Mucosa of gallbladder (tissue), 1 donor: ENCODE results near the gene NDUFA8. TPM values are rescaled to one million over a fixed set of nuclear protein-coding genes. Genes with fewer than 3 reads are reported as not detected.
A peak's percentile ranks its signal among the peaks of the same experiment; 100 is the strongest.

Source experiments
- DNase-seq: peaks from one replicate; pipeline ENCODE4 v3.0.0-alpha.2; 2020; ENCODE audit warnings: low spot score
- total RNA-seq: library from RNA; stranded (reverse); gene quantifications from one replicate; pipeline ENCODE4 v1.2.1, GENCODE V29; 2021
- donor health status: DM: no; HTN: no; CAD: no.

NDUFA8 gene
- total RNA-seq, result 68.0 TPM

DNA sequence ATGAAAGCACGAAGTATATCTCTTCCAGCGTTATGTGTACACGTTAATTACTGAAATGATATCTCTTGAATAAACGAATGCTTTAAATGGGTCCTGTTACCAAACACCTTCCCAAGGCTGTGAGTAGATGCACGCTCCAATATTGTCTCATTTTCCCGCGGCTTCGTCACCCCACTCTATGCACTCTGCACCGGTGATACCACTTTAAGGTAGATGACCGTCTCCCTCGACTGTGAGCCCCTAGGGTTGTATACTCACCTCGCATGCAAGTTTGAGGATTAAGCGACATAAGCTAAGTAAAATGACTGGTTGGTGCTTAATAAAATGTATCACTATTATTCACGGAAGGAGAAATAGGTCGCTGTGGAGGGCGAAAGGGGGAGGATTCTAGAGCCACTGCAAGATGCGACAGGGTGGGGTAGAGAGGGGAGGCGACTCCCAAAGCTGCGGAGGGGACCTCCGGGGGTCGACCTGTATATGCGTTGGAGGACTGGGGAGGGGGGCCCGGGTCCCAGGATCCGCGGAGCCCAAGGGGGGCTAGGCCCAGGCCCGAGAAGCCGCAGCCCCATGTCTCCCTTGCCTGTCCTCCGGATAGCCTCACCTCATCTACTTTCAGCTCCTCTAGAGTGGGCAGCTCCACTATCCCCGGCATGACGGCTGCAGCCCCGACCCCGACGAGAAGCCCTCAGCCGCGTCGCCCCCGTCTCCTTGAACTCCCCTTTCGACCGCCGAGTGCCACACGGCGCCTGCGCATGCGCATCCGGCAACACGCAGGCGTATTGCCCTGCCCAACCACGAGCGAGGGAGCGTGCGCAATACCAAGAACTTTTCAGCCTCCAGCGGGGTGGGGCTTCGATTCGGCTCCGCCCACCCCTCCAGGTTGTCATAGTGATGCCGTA, at the start of gene NDUFA8, which contains the start of gene MORN5:
Gene NDUFA8 (minus strand): TSS at position 754 of the 899 bp plus-strand sequence. CDS start 102 bp downstream, at position 652.
Gene MORN5 (plus strand): TSS at position 883 of the 899 bp plus-strand sequence. CDS start 65 bp downstream, outside the sequence.
- peak; percentile 97 for DNase-seq

DNA sequence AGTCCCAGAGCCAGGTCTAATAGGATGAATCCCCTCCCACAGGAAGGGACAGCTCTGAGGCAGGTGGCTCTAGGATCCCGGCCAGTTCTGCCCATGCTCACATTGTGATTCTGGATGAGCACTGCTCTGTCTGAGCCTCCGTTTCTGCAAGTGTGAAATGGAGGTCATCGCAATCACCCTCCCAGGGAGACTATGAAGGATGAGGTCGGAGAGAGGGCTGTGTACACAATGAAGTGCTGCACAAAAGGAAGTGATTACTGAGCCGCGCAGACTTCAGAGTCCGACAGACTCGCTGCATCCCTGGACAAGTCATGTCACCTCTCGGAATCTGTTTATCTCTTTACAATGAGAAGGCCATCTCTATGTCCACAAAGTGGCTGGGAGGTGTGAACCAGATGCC, 47.5 kb upstream of the NDUFA8 start:
- no peak for DNase-seq

- DNase-seq, result no peak
Measured at GRCh38 chr9:122206118-122207046, 46.8 kb upstream of the NDUFA8 start.

DNA sequence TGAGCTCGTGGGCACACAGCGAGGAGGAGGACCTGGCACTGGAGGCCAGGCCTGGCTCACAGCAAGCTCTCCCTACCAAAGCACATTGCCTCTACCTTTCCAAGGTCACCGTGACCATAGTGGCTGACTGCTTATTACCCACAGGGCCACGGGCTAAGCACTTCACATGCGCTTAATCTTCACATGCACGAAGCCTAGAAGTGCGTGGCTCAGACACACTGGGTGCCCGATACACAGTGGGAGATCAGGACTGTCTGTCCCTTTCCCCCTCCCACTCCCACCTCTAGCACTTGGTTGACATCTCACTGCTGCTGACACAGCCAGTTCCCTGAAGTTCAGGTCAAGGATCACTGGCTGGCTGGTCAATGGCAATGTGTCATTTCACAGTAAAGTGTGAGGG, 45.6 kb upstream of the NDUFA8 start:
- DNase-seq, result no peak

GRCh38 chr9:122204491-122204890, 44.9 kb upstream of the NDUFA8 start:
- no peak for DNase-seq

- DNase-seq, result no peak
Measured at GRCh38 chr9:122204055-122204454, 44.5 kb upstream of the NDUFA8 start.

DNA sequence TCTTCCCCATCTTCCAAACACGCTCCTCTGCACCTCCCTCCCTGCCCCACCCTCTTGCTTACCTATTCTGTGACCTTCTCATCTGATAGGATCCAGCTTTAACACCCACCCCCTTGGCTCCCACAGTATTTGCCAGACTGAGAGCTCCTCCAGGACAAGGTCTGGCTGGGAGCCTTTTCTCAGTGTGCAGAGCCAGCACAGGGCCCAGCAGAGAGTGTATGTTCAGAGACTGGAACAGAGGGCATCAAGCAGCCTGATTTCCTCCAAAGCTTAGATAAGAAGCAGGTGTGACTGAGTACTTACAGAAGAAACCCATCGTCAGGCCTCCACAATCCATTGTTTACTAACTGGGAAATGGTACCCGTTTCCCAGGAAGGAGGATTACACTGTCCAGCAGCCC, 42.5 kb upstream of the NDUFA8 start:
- DNase-seq, result no peak

GRCh38 chr9:122201641-122202040, 42.1 kb upstream of the NDUFA8 start:
- DNase-seq, result no peak

DNA sequence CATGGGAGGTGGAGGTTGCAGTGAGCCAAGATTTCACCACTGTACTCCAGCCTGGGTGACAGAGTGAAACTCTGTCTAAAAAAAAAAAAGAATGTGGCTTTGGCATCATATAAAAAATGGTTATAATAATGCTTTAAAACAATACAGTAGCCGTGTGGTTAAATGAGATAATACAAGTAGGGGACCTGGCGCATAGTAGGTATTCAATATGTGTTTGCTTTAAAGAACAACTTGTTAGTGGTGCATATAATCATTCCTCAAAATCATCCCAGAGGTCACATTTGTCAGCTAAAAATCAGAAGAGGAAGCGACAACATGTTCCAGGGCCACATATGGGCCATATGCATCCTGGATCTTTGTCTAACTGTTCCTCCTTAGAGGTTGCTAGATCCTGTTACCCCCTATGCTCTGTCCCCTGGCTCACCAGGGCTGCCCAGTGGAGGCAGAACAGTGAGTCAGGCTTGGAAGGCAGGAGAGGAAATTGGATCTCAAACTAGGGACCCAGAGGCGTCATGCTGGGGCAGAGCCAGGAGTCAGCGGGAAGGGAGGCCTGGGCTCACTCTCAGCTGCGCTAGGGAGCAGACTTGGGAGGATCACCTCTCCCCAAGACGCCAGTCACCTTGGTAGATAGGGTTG, 41.5 kb upstream of the NDUFA8 start:
- DNase-seq, result no peak

DNA sequence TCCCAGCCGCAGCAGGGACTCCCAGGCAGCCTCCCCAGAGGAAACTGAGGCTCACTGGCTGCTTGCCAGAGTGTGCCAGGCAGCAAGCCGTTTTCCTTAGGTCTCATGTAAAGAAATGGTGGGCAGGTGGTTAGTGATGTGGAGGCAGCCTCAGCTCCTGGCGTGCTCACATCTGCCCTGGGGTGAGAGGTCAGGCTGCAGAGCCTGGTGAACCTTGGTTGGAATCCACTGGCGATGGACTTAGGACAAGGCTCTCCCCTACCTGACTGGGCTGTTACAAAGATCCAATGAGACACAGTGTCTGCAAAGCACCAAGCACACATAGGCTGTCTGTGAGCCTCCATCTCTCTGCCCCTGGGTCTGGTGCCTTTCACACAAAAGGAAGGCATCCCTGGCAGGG, 38.3 kb upstream of the NDUFA8 start:
- DNase-seq, result no peak

GRCh38 chr9:122197426-122197825, 37.8 kb upstream of the NDUFA8 start:
- no peak for DNase-seq

- DNase-seq, result no peak
Measured at GRCh38 chr9:122195875-122196274, 36.3 kb upstream of the NDUFA8 start.

- no peak for DNase-seq
Measured at GRCh38 chr9:122193651-122194050, 34.1 kb upstream of the NDUFA8 start.

- DNase-seq, result no peak
Measured at GRCh38 chr9:122192914-122193525, 33.4 kb upstream of the NDUFA8 start.

GRCh38 chr9:122192261-122192875, 32.8 kb upstream of the NDUFA8 start:
- no peak for DNase-seq

DNA sequence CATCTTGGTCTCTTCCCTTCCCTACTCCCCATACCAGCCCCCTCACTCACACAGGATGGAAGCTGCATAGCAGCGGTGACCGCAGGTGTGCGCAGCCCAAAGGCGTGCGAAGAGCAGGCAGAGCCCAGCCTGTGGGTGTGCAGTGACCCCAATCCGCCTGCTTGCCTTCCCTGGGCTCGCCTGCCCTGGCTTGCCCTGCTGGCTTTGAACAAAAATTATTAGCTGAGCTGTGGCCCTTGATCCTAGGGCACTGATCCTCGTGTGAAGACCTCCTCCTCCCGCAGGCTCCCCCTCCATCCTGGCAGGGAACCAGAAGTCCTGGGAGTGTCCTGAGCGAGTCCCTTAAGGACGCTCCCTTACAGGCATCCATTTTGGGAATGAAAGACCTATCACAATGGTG, 32.0 kb upstream of the NDUFA8 start:
- no peak for DNase-seq

GRCh38 chr9:122190597-122191381, 31.2 kb upstream of the NDUFA8 start:
- no peak for DNase-seq

- no peak for DNase-seq
Measured at GRCh38 chr9:122188369-122188768, 28.8 kb upstream of the NDUFA8 start.

GRCh38 chr9:122186777-122187470, 27.3 kb upstream of the NDUFA8 start:
- DNase-seq, result no peak

GRCh38 chr9:122186301-122186700, 26.7 kb upstream of the NDUFA8 start:
- no peak for DNase-seq
